Measurements from ENCODE around the gene CAMTA1.

CAMTA1 gene

GRCh38 chr1:6858596-6858995, 73.3 kb downstream of the CAMTA1 start:
- no peak for DNase-seq

GRCh38 chr1:6859415-6860343, 74.4 kb downstream of the CAMTA1 start:
- no peak for DNase-seq

- no peak for DNase-seq
Observed at GRCh38 chr1:6860401-6860800, 75.1 kb downstream of the CAMTA1 start.

GRCh38 chr1:6861075-6861724, 75.9 kb downstream of the CAMTA1 start:
- no peak for DNase-seq

- DNase-seq = no peak
Observed at GRCh38 chr1:6862906-6863305, 77.7 kb downstream of the CAMTA1 start.

- no peak for DNase-seq
Observed at GRCh38 chr1:6864166-6864565, 78.9 kb downstream of the CAMTA1 start.

GRCh38 chr1:6866825-6867224, 81.6 kb downstream of the CAMTA1 start:
- no peak for DNase-seq

GRCh38 chr1:6867321-6867720, 82.1 kb downstream of the CAMTA1 start:
- DNase-seq = no peak

GRCh38 chr1:6867729-6868659, 82.7 kb downstream of the CAMTA1 start:
- no peak for DNase-seq

GRCh38 chr1:6868660-6869380, 83.6 kb downstream of the CAMTA1 start:
- DNase-seq = no peak

GRCh38 chr1:6869545-6869944, 84.3 kb downstream of the CAMTA1 start:
- no peak for DNase-seq

GRCh38 chr1:6870086-6870485, 84.8 kb downstream of the CAMTA1 start:
- DNase-seq = no peak

- no peak for DNase-seq
Observed at GRCh38 chr1:6870571-6870970, 85.3 kb downstream of the CAMTA1 start.

GRCh38 chr1:6871300-6871972, 86.2 kb downstream of the CAMTA1 start:
- DNase-seq = no peak

GRCh38 chr1:6872573-6873261, 87.5 kb downstream of the CAMTA1 start:
- no peak for DNase-seq

- no peak for DNase-seq
Observed at GRCh38 chr1:6873298-6874015, 88.2 kb downstream of the CAMTA1 start.

- no peak for DNase-seq
Observed at GRCh38 chr1:6874298-6874697, 89.0 kb downstream of the CAMTA1 start.

GRCh38 chr1:6880951-6881690, 95.9 kb downstream of the CAMTA1 start:
- no peak for DNase-seq

GRCh38 chr1:6882414-6882813, 97.2 kb downstream of the CAMTA1 start:
- no peak for DNase-seq

GRCh38 chr1:6884652-6885153, 99.4 kb downstream of the CAMTA1 start:
- DNase-seq = no peak

Measured in NCI-H1436 (cell line).